ENCODE results near the gene PCNX4.

GRCh38 chr14:60175255-60175902 is 83.7 kb downstream of the PCNX4 start:
- TF ChIP-seq FOXA1 (IDR thresholded peaks at IDR 0.05) = no peak
- TF ChIP-seq ZNF384 (IDR thresholded peaks at IDR 0.05) = no peak
- TF ChIP-seq FOXK2 (IDR thresholded peaks at IDR 0.05) = no peak
- no peak for TF ChIP-seq FOXM1 (IDR thresholded peaks at IDR 0.05; ENCODE audit: borderline replicate concordance)
- TF ChIP-seq LEF1 (IDR thresholded peaks at IDR 0.05; ENCODE audit: borderline replicate concordance) = no peak
- TF ChIP-seq TARDBP (IDR thresholded peaks at IDR 0.05) = no peak
- TF ChIP-seq ELF4 (IDR thresholded peaks at IDR 0.05) = no peak
- no peak for TF ChIP-seq PKNOX1 (IDR thresholded peaks at IDR 0.05)
- no peak for TF ChIP-seq SP1 (IDR thresholded peaks at IDR 0.05)
- no peak for TF ChIP-seq ARNT (IDR thresholded peaks at IDR 0.05)
- no peak for TF ChIP-seq BHLHE40 (IDR thresholded peaks at IDR 0.05; ENCODE audit: borderline replicate concordance)
- TF ChIP-seq HDGF (IDR thresholded peaks at IDR 0.05; ENCODE audit: borderline replicate concordance) = no peak
- no peak for TF ChIP-seq NFRKB (IDR thresholded peaks at IDR 0.05)

Measured in HEK293T (cell line).